ENCODE data around the gene CCL8.

CCL8 gene

DNA sequence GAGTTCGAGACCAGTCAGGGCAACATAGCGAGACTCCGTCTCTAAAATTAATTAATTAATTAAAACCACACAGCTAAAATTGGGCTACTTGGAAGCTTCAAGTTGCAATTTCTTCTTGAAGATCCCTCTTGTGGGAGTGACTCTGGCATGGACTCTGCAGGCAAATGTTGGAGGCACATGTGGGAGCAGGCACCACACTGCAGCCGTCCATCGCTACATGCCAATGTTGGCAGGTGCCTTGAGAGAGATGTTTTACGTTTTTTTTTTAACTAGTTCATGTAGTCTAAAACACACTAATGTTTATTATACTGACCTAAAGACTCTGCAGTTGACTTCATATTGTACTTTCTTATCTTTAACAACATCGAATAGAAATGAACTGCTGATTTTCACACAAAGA is 7.9 kb upstream of the CCL8 start:
- no peaks in the 10 kb centered on the region for H3K27me3 ChIP-seq (replicated peaks; ENCODE audit: insufficient read depth, low read length)
- H3F3A ChIP-seq (ENCODE audit: insufficient read depth, low read length): no peaks in the 10 kb centered on the region
- TF ChIP-seq EZH2phosphoT487 (IDR thresholded peaks at IDR 0.05; ENCODE audit: low read length) (no peak), EZH2 (optimal IDR thresholded peaks at IDR 0.05; ENCODE audit: low read depth, low read length) (no peak)
- TF ChIP-seq, protein P1, sequence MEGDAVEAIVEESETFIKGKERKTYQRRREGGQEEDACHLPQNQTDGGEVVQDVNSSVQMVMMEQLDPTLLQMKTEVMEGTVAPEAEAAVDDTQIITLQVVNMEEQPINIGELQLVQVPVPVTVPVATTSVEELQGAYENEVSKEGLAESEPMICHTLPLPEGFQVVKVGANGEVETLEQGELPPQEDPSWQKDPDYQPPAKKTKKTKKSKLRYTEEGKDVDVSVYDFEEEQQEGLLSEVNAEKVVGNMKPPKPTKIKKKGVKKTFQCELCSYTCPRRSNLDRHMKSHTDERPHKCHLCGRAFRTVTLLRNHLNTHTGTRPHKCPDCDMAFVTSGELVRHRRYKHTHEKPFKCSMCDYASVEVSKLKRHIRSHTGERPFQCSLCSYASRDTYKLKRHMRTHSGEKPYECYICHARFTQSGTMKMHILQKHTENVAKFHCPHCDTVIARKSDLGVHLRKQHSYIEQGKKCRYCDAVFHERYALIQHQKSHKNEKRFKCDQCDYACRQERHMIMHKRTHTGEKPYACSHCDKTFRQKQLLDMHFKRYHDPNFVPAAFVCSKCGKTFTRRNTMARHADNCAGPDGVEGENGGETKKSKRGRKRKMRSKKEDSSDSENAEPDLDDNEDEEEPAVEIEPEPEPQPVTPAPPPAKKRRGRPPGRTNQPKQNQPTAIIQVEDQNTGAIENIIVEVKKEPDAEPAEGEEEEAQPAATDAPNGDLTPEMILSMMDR (IDR thresholded peaks at IDR 0.05; ENCODE audit: low read length): no peak
- H3K9ac ChIP-seq (ENCODE audit: low read length): no peak overlapping the region
- no peaks in the 10 kb centered on the region for H3K79me2 ChIP-seq (ENCODE audit: low read length)
- no peaks in the 10 kb centered on the region for H3K36me3 ChIP-seq (replicated peaks; ENCODE audit: insufficient read depth, low read length)
- H3K4me2 ChIP-seq (ENCODE audit: low read depth, low read length): no peak overlapping the region
- H3K4me3 ChIP-seq (ENCODE audit: low read length): no peak overlapping the region
- no peak overlapping the region for H2AFZ ChIP-seq (ENCODE audit: low read length)
- no peaks in the 10 kb centered on the region for H3K9me3 ChIP-seq (replicated peaks; ENCODE audit: insufficient read depth, low read length)
- no peak for DNase-seq
- H3K9me2 ChIP-seq (replicated peaks; ENCODE audit: insufficient read depth, low read length): no peaks in the 10 kb centered on the region
- H4K20me1 ChIP-seq (ENCODE audit: insufficient read depth, low read length): no peaks in the 10 kb centered on the region
- no peak overlapping the region for H3K27ac ChIP-seq (ENCODE audit: low read length)
- H3K4me1 ChIP-seq (ENCODE audit: low read length): peaks cover 28% of the 10 kb centered on the region

DNA sequence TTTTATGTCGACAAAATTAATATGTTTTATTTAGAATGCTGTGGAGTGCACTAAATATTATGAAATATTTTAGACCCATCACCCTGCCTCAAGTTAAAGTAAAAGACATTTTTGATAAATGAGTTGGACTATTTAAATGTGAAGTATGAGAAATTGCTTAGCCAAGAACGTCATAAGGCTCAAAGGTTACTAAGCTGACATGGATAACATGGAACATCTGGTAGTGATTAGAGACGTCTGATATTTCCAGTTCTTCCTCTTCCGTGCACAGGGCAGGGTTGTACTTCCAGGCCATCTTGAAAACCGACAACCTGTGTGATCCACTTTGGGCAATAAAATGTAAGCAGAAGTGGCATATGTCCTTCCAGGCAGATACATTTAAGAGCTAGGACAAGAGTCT is 7.2 kb upstream of the CCL8 start:
- H3K27me3 ChIP-seq (replicated peaks; ENCODE audit: insufficient read depth, low read length): no peaks in the 10 kb centered on the region

GRCh38 chr17:34313164-34313563 is 6.1 kb upstream of the CCL8 start:
- no peak overlapping the region for H3K4me3 ChIP-seq (ENCODE audit: low read length)
- no peaks in the 10 kb centered on the region for H3K9me2 ChIP-seq (replicated peaks; ENCODE audit: insufficient read depth, low read length)
- H3K4me1 ChIP-seq (ENCODE audit: low read length): peaks cover 12% of the 10 kb centered on the region
- H3K9me3 ChIP-seq (replicated peaks; ENCODE audit: insufficient read depth, low read length): no peaks in the 10 kb centered on the region
- H3K4me2 ChIP-seq (ENCODE audit: low read depth, low read length): no peak overlapping the region
- TF ChIP-seq, protein P1 (IDR thresholded peaks at IDR 0.05; ENCODE audit: low read length): no peak
- no peak for TF ChIP-seq EZH2 (optimal IDR thresholded peaks at IDR 0.05; ENCODE audit: low read depth, low read length)
- TF ChIP-seq EZH2phosphoT487 (IDR thresholded peaks at IDR 0.05; ENCODE audit: low read length): no peak
- DNase-seq: no peak
- H2AFZ ChIP-seq (ENCODE audit: low read length): no peak overlapping the region
- H3F3A ChIP-seq (ENCODE audit: insufficient read depth, low read length): no peaks in the 10 kb centered on the region
- H3K27me3 ChIP-seq (replicated peaks; ENCODE audit: insufficient read depth, low read length): no peaks in the 10 kb centered on the region
- no peak overlapping the region for H3K27ac ChIP-seq (ENCODE audit: low read length)
- no peaks in the 10 kb centered on the region for H3K79me2 ChIP-seq (ENCODE audit: low read length)
- H3K9ac ChIP-seq (ENCODE audit: low read length): no peak overlapping the region
- H4K20me1 ChIP-seq (ENCODE audit: insufficient read depth, low read length): no peaks in the 10 kb centered on the region
- no peaks in the 10 kb centered on the region for H3K36me3 ChIP-seq (replicated peaks; ENCODE audit: insufficient read depth, low read length)

More for the DNA sequence above, 7.2 kb upstream of the CCL8 start:
- no peak overlapping the region for H3K9ac ChIP-seq (ENCODE audit: low read length)
- H3K36me3 ChIP-seq (replicated peaks; ENCODE audit: insufficient read depth, low read length): no peaks in the 10 kb centered on the region
- no peaks in the 10 kb centered on the region for H3K9me2 ChIP-seq (replicated peaks; ENCODE audit: insufficient read depth, low read length)
- TF ChIP-seq, protein P1 (IDR thresholded peaks at IDR 0.05; ENCODE audit: low read length): no peak
- no peak for TF ChIP-seq EZH2 (optimal IDR thresholded peaks at IDR 0.05; ENCODE audit: low read depth, low read length)
- no peak for TF ChIP-seq EZH2phosphoT487 (IDR thresholded peaks at IDR 0.05; ENCODE audit: low read length)
- no peaks in the 10 kb centered on the region for H3F3A ChIP-seq (ENCODE audit: insufficient read depth, low read length)
- no peaks in the 10 kb centered on the region for H3K9me3 ChIP-seq (replicated peaks; ENCODE audit: insufficient read depth, low read length)
- no peak overlapping the region for H3K4me3 ChIP-seq (ENCODE audit: low read length)
- H3K4me1 ChIP-seq (ENCODE audit: low read length): peaks cover 22% of the 10 kb centered on the region
- H3K27ac ChIP-seq (ENCODE audit: low read length): no peak overlapping the region
- DNase-seq: no peak
- H2AFZ ChIP-seq (ENCODE audit: low read length): no peak overlapping the region
- no peaks in the 10 kb centered on the region for H4K20me1 ChIP-seq (ENCODE audit: insufficient read depth, low read length)
- H3K4me2 ChIP-seq (ENCODE audit: low read depth, low read length): no peak overlapping the region
- H3K79me2 ChIP-seq (ENCODE audit: low read length): no peaks in the 10 kb centered on the region

Data from MM.1S (cell line).